ENCODE measurements around the gene KLRB1.
"Not testable (repeated sequence)": the region's sequence is repeated elsewhere in the genome, so short reads cannot be mapped to it uniquely, and the experiment has no call there.

- TF ChIP-seq ZFX (IDR thresholded peaks at IDR 0.05); CTCF (conservative IDR thresholded peaks at IDR 0.05): not testable (repeated sequence)
These were observed 30.0 kb downstream of the KLRB1 start for GRCh38 chr12:9577729-9578128.
